ENCODE data around the gene SMOC2. TPM values are rescaled to one million over a fixed set of nuclear protein-coding genes. Genes with fewer than 3 reads are reported as not detected.
A peak's percentile ranks its signal among the peaks of the same experiment; 100 is the strongest.

Gene SMOC2
- total RNA-seq, 4 donors from 2014 or later: 9.0 to 25.7 (median 15.2) TPM

DNA sequence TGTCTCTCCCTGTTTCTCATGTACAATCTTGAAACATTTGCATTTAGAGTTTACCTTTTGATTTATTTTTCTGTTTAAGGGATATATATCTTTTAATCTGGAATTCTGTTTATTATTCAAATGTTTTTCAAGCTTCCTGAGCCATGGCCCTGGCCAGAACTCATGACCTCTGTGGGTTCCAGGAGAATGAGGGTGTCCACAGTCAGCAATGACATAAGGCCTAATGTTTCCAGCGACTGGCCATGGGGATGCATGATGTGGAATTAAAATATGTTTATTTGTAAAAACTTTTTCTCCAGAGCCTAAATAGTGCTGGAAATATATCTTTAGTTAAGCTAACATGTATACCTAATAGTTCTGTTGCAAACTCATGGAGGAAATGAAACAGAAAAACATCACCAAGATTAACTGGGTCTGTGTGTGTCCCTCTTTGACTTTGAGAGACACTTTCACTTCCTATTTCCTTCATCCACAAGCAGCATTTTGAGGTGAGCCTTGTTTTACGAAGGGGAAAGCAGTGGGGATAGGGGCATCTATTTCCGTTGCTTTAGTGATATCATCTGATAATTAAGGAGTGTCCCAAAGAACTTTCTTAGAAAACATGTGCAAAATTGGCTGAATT, 87.6 kb downstream of the SMOC2 start:
- 84 to 91% methylated on average over 3 of the region's 3 CpGs for WGBS, 2 donors
- no peaks in the 10 kb centered on the region for H3K9me3 ChIP-seq
- peak overlapping the region in 1 of 3 donors; percentile 11 for H3K27ac ChIP-seq
- H3K27me3 ChIP-seq: no peaks in the 10 kb centered on the region
- peaks cover 13 to 31% of the 10 kb centered on the region in 2 donors for H3K4me1 ChIP-seq
- TF ChIP-seq, protein P1, sequence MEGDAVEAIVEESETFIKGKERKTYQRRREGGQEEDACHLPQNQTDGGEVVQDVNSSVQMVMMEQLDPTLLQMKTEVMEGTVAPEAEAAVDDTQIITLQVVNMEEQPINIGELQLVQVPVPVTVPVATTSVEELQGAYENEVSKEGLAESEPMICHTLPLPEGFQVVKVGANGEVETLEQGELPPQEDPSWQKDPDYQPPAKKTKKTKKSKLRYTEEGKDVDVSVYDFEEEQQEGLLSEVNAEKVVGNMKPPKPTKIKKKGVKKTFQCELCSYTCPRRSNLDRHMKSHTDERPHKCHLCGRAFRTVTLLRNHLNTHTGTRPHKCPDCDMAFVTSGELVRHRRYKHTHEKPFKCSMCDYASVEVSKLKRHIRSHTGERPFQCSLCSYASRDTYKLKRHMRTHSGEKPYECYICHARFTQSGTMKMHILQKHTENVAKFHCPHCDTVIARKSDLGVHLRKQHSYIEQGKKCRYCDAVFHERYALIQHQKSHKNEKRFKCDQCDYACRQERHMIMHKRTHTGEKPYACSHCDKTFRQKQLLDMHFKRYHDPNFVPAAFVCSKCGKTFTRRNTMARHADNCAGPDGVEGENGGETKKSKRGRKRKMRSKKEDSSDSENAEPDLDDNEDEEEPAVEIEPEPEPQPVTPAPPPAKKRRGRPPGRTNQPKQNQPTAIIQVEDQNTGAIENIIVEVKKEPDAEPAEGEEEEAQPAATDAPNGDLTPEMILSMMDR (IDR thresholded peaks at IDR 0.05): no peak
- TF ChIP-seq POLR2A (IDR thresholded peaks at IDR 0.05): no peak
- H3K4me3 ChIP-seq (replicated peaks in 1 of 3): no peak overlapping the region
- no peaks in the 10 kb centered on the region for H3K36me3 ChIP-seq
- intact Hi-C loops (cut with DNase I): no loop called here
- no peak for DNase-seq

DNA sequence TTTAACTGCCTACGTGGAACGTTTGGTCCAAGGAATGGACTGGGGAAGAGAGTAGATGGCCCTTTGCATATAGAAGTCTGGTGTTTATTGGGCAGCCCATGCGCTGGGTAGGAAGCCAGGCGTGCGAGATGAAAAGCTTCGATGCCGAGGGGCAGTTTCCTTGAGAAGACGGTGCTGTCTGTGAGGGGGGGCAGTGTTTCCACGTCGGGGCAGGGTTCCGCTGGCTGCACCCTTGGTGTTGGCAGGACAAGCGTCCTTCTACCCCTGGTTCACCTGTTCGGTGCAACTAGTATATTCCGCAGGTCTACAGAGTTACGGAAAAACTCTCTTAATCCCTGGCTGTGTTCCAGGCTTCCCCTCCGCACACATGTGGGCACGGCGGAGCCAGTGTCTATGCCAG, 88.2 kb downstream of the SMOC2 start:
- 90 to 93% methylated on average over 18 of the region's 18 CpGs for WGBS, 2 donors

DNA sequence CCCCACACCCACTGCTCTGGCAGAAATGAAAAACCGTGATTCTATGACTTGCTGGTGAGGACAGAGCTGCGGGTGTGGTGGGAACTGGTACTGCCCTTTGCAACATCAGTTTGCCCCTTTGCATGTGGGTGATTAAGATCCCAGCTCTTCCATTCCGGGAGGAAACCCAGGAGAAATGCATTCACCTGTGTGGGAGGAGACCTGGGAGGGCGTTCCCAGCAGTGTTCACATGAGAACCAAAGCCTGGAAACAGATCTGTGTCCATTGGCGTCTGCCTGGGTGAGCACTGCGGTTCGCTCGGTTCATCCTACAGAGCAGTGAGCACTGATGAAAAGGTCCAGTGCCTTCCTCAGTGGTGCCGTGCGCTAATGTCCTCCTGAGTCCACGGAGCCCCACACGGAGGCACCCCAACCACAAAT, 89.7 kb downstream of the SMOC2 start:
- 81 to 93% methylated on average over 12 of the region's 12 CpGs for WGBS, 2 donors
- DNase-seq: no peak
- TF ChIP-seq POLR2A (IDR thresholded peaks at IDR 0.05): no peak
- TF ChIP-seq, protein P1 (IDR thresholded peaks at IDR 0.05): no peak
- Histone ChIP-seq H3K36me3 (no peaks in the 10 kb centered on the region), H3K9me3 (no peaks in the 10 kb centered on the region), H3K4me1 (peaks cover 13 to 34% of the 10 kb centered on the region in 2 donors), H3K27ac (no peak overlapping the region), H3K27me3 (no peaks in the 10 kb centered on the region), H3K4me3 (replicated peaks in 1 of 3) (no peak overlapping the region)
- intact Hi-C loops (cut with DNase I): no loop called here

More for the DNA sequence above, 88.2 kb downstream of the SMOC2 start:
- TF ChIP-seq POLR2A (IDR thresholded peaks at IDR 0.05): no peak
- TF ChIP-seq, protein P1 (IDR thresholded peaks at IDR 0.05): no peak
- Histone ChIP-seq H3K9me3 (no peaks in the 10 kb centered on the region), H3K36me3 (no peaks in the 10 kb centered on the region), H3K27me3 (no peaks in the 10 kb centered on the region), H3K27ac (no peak overlapping the region), H3K4me1 (peaks cover 13 to 34% of the 10 kb centered on the region in 2 donors), H3K4me3 (replicated peaks in 1 of 3) (no peak overlapping the region)
- intact Hi-C loops (cut with DNase I): no loop called here
- DNase-seq: no peak

DNA sequence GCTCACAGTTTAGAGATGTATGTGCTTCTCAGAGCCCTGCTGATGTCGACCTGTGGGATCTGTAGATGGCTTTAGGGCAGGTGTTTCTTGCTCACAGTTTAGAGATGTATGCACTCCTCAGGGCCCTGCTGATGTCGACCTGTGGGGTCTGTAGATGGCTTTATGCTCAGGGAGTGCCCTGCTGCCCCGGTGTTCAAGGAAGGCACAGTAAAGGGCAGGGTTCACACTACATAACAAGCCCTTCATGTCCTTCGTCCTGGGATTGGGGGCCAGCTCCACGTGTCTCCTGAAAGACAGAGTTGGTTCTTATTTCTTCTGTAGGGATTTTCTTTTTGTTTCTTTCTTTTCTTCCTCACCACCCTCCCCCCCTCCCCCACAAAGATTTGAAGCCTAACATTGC, 91.1 kb downstream of the SMOC2 start:
- Histone ChIP-seq H3K27ac (peak overlapping the region in 1 of 3 donors; percentile 25), H3K4me1 (peaks cover 13 to 20% of the 10 kb centered on the region in 2 donors), H3K36me3 (no peaks in the 10 kb centered on the region), H3K4me3 (replicated peaks in 1 of 3) (no peak overlapping the region), H3K9me3 (no peaks in the 10 kb centered on the region), H3K27me3 (no peaks in the 10 kb centered on the region)
- no peak for TF ChIP-seq POLR2A (IDR thresholded peaks at IDR 0.05)
- TF ChIP-seq, protein P1 (IDR thresholded peaks at IDR 0.05): no peak
- 82 to 96% methylated on average over 5 of the region's 5 CpGs for WGBS, 2 donors
- DNase-seq: no peak
- intact Hi-C loops (cut with DNase I): no loop called here

DNA sequence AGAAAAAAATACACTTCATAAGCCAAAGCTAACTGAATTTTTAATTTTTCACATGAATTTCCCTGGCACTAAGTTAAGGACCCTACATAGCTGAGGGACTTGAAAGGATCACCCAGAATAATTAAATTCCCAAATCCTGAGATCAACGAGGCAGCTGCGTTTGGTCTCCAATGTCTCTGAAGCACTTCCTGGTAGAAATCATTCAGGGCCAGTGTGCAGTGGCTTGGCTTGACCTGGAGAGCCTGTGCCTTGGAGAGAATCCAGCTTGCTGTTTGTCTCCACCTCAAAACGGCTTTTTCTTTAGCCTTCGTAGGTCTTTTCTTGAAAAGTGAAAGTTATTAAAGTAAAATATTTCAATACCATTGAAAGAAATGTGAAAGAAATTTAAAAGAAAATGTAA, 92.4 kb downstream of the SMOC2 start:
- TF ChIP-seq POLR2A (IDR thresholded peaks at IDR 0.05): no peak
- TF ChIP-seq, protein P1 (IDR thresholded peaks at IDR 0.05): no peak
- intact Hi-C loops (cut with DNase I): no loop called here

More for the DNA sequence above, 92.4 kb downstream of the SMOC2 start:
- H3K36me3 ChIP-seq: no peaks in the 10 kb centered on the region
- H3K27me3 ChIP-seq: no peaks in the 10 kb centered on the region
- peak; percentile 67 to 69 for DNase-seq
- 10 to 12% methylated on average over 4 of the region's 4 CpGs for WGBS, 2 donors
- H3K9me3 ChIP-seq: no peaks in the 10 kb centered on the region
- H3K27ac ChIP-seq: peak overlapping the region; percentile 1 to 37 (median 25)
- peaks cover 5 to 10% of the 10 kb centered on the region in 2 donors for H3K4me1 ChIP-seq
- H3K4me3 ChIP-seq (replicated peaks in 1 of 3): no peak overlapping the region

Data from thyroid gland (tissue), 4 donors.